ENCODE results near the gene LAMA1.

GRCh38 chr18:6920099-6920955 is 197.3 kb downstream of the LAMA1 start:
- peak; percentile 60 to 92 (median 69) for TF ChIP-seq CTCF (IDR thresholded peaks at IDR 0.05)
- no peak for TF ChIP-seq EP300 (IDR thresholded peaks at IDR 0.05; ENCODE audit: low read depth)
- TF ChIP-seq POLR2A (IDR thresholded peaks at IDR 0.05), result no peak
- TF ChIP-seq POLR2AphosphoS5 (IDR thresholded peaks at IDR 0.05), result no peak

Measured in transverse colon (tissue), 4 donors.